ENCODE measurements around the gene PINK1.
"Not testable (repeated sequence)": the region's sequence is repeated elsewhere in the genome, so short reads cannot be mapped to it uniquely, and the experiment has no call there.

The PINK1 gene

DNA sequence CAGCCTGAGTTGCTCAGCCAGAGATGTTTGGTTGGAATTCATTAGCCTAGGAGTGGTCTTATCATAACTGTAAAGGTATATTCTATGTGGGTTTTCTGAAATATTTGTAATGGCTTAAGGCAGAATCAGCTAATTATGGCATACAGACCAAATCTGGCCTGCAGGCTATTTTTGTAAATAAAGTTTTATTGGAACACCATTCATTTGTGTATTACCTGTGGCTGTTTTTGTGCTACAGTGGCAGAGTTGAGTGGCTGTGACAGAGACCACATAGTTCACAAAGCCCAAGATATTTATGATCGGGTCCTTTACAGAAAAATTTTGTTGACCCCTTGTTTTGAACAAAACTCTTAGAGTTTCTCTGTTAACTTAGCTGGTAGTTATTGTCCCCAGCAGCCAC, 35.3 kb downstream of the PINK1 start:
- Histone ChIP-seq H3K14ac (ENCODE audit: low read length) (no peak overlapping the region), H2AK5ac (ENCODE audit: low read depth, low read length) (no peak overlapping the region), H2BK15ac (ENCODE audit: low read length) (no peak overlapping the region), H4K91ac (ENCODE audit: low read depth, low read length, poor library complexity) (no peak overlapping the region), H2BK120ac (ENCODE audit: low read depth, low read length) (no peak overlapping the region), H4K8ac (ENCODE audit: low read depth, low read length) (no peak overlapping the region), H3K9ac (ENCODE audit: low read depth, low read length, poor library complexity) (no peak overlapping the region), H3K79me1 (ENCODE audit: low read depth, low read length) (no peaks in the 10 kb centered on the region), H2BK5ac (ENCODE audit: low read length) (no peak overlapping the region), H3K36me3 (replicated peaks in 1 of 2; ENCODE audit: control insufficient read depth in 2 of 2, insufficient read depth in 2 of 2, low read length in 2 of 2) (peaks cover 0 to 2% of the 10 kb centered on the region in 2 donors), H2BK12ac (ENCODE audit: low read length) (no peak overlapping the region), H3K23ac (ENCODE audit: low read depth, low read length, poor library complexity) (no peak overlapping the region), H3K4me3 (ENCODE audit: low read length in 2 of 2) (no peak overlapping the region), H3K4ac (ENCODE audit: low read length) (no peak overlapping the region), H3K27ac (replicated peaks; ENCODE audit: low read length) (no peak overlapping the region), H3K9me3 (replicated peaks in 1 of 2; ENCODE audit: control insufficient read depth in 2 of 2, insufficient read depth in 1 of 2, low read depth in 1 of 2, low read length in 2 of 2) (peaks cover 0 to 3% of the 10 kb centered on the region in 2 donors), H3K4me2 (ENCODE audit: insufficient read depth, low read length, poor library complexity, severe bottlenecking) (no peak overlapping the region), H2AFZ (ENCODE audit: low read length) (no peak overlapping the region), H3K4me1 (ENCODE audit: control insufficient read depth in 2 of 2, insufficient read depth in 1 of 2, low read depth in 1 of 2, low read length in 2 of 2) (peaks cover 0 to 5% of the 10 kb centered on the region in 2 donors), H3K18ac (ENCODE audit: low read length) (no peak overlapping the region), H3K27me3 (ENCODE audit: control insufficient read depth in 3 of 3, insufficient read depth in 3 of 3, low read depth in 1 of 3, low read length in 3 of 3) (no peaks in the 10 kb centered on the region)
- no CpG with 5 or more reads among the region's 1 CpG for WGBS, 2 donors (ENCODE audit: extremely low coverage in 2 of 2, insufficient read length in 2 of 2, insufficient replicate concordance in 1 of 2)
- no peak for DNase-seq (ENCODE audit: low spot score)

DNA sequence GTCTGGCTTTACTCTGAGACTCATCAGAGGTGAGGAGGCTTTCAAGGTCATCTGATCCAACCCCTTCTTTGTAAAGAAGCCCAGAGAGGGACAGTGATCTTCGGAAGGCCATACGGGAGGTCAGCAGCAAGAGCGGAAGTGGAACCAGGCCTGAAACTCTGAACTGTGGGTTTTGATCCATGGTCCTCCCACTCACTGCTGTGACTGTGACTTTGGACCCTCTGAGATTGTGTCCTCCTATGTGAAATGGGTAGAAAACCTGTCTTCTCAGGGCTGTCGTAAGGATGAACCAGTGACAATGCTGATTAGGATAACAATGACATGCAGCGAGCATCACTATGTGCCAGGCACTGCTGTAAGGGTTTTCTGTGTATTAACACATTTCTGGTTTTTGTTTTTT, 37.7 kb downstream of the PINK1 start:
- H3K4ac ChIP-seq (ENCODE audit: low read length) = no peak overlapping the region
- no peak for DNase-seq (ENCODE audit: low spot score)
- no CpG with 5 or more reads among the region's 5 CpGs for WGBS, 2 donors (ENCODE audit: extremely low coverage in 2 of 2, insufficient read length in 2 of 2, insufficient replicate concordance in 1 of 2)
- H3K4me3 ChIP-seq (ENCODE audit: low read length in 2 of 2) = no peak overlapping the region
- no peak overlapping the region for H4K8ac ChIP-seq (ENCODE audit: low read depth, low read length)
- no peak overlapping the region for H3K14ac ChIP-seq (ENCODE audit: low read length)
- H2BK15ac ChIP-seq (ENCODE audit: low read length) = no peak overlapping the region
- H3K27me3 ChIP-seq (ENCODE audit: control insufficient read depth in 3 of 3, insufficient read depth in 3 of 3, low read depth in 1 of 3, low read length in 3 of 3) = no peaks in the 10 kb centered on the region
- H3K27ac ChIP-seq (replicated peaks; ENCODE audit: low read length) = no peak overlapping the region
- H4K91ac ChIP-seq (ENCODE audit: low read depth, low read length, poor library complexity) = no peak overlapping the region
- no peak overlapping the region for H2BK5ac ChIP-seq (ENCODE audit: low read length)
- no peak overlapping the region for H2AK5ac ChIP-seq (ENCODE audit: low read depth, low read length)
- peaks cover 0 to 3% of the 10 kb centered on the region in 2 donors for H3K9me3 ChIP-seq (replicated peaks in 1 of 2; ENCODE audit: control insufficient read depth in 2 of 2, insufficient read depth in 1 of 2, low read depth in 1 of 2, low read length in 2 of 2)
- H3K79me1 ChIP-seq (ENCODE audit: low read depth, low read length) = no peaks in the 10 kb centered on the region
- peaks cover 0 to 2% of the 10 kb centered on the region in 2 donors for H3K36me3 ChIP-seq (replicated peaks in 1 of 2; ENCODE audit: control insufficient read depth in 2 of 2, insufficient read depth in 2 of 2, low read length in 2 of 2)
- no peak overlapping the region for H3K9ac ChIP-seq (ENCODE audit: low read depth, low read length, poor library complexity)
- H3K4me2 ChIP-seq (ENCODE audit: insufficient read depth, low read length, poor library complexity, severe bottlenecking) = no peak overlapping the region
- peak overlapping the region; percentile 81 for H2AFZ ChIP-seq (ENCODE audit: low read length)
- peaks cover 0 to 5% of the 10 kb centered on the region in 2 donors for H3K4me1 ChIP-seq (ENCODE audit: control insufficient read depth in 2 of 2, insufficient read depth in 1 of 2, low read depth in 1 of 2, low read length in 2 of 2)
- no peak overlapping the region for H3K18ac ChIP-seq (ENCODE audit: low read length)
- no peak overlapping the region for H2BK120ac ChIP-seq (ENCODE audit: low read depth, low read length)
- no peak overlapping the region for H2BK12ac ChIP-seq (ENCODE audit: low read length)
- no peak overlapping the region for H3K23ac ChIP-seq (ENCODE audit: low read depth, low read length, poor library complexity)

DNA sequence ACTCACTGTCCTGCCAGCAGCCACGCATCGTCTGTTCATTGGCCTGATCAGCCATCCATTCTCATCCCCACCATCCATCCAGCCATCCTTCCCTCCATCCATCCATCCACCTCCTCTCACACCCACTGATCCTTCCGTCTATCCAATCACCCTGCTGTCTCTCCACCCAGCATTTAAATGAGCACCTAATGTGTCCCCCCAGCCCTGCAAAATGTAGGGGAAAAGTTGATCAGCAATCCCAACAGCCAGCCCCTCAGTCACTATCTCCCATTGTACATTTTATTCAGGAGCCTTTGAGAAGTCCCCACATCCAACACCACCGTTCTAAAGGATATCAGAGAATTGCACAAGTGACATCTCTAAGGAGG, 39.0 kb downstream of the PINK1 start:
- peaks cover 0 to 2% of the 10 kb centered on the region in 2 donors for H3K36me3 ChIP-seq (replicated peaks in 1 of 2; ENCODE audit: control insufficient read depth in 2 of 2, insufficient read depth in 2 of 2, low read length in 2 of 2)
- no peak overlapping the region for H4K8ac ChIP-seq (ENCODE audit: low read depth, low read length)
- H3K9me3 ChIP-seq (replicated peaks in 1 of 2; ENCODE audit: control insufficient read depth in 2 of 2, insufficient read depth in 1 of 2, low read depth in 1 of 2, low read length in 2 of 2) = peaks cover 0 to 3% of the 10 kb centered on the region in 2 donors
- H2BK15ac ChIP-seq (ENCODE audit: low read length) = no peak overlapping the region
- no peaks in the 10 kb centered on the region for H3K79me1 ChIP-seq (ENCODE audit: low read depth, low read length)
- H3K18ac ChIP-seq (ENCODE audit: low read length) = no peak overlapping the region
- no peak for DNase-seq (ENCODE audit: low spot score)
- H4K91ac ChIP-seq (ENCODE audit: low read depth, low read length, poor library complexity) = no peak overlapping the region
- peaks cover 0 to 5% of the 10 kb centered on the region in 2 donors for H3K4me1 ChIP-seq (ENCODE audit: control insufficient read depth in 2 of 2, insufficient read depth in 1 of 2, low read depth in 1 of 2, low read length in 2 of 2)
- H3K9ac ChIP-seq (ENCODE audit: low read depth, low read length, poor library complexity) = peak overlapping the region; percentile 45
- no peak overlapping the region for H2BK5ac ChIP-seq (ENCODE audit: low read length)
- no peak overlapping the region for H2BK12ac ChIP-seq (ENCODE audit: low read length)
- WGBS, 2 donors (ENCODE audit: extremely low coverage in 2 of 2, insufficient read length in 2 of 2, insufficient replicate concordance in 1 of 2) = no CpG with 5 or more reads among the region's 4 CpGs
- H2BK120ac ChIP-seq (ENCODE audit: low read depth, low read length) = no peak overlapping the region
- no peaks in the 10 kb centered on the region for H3K27me3 ChIP-seq (ENCODE audit: control insufficient read depth in 3 of 3, insufficient read depth in 3 of 3, low read depth in 1 of 3, low read length in 3 of 3)
- H3K14ac ChIP-seq (ENCODE audit: low read length) = no peak overlapping the region
- H3K4ac ChIP-seq (ENCODE audit: low read length) = no peak overlapping the region
- no peak overlapping the region for H3K27ac ChIP-seq (replicated peaks; ENCODE audit: low read length)
- H2AK5ac ChIP-seq (ENCODE audit: low read depth, low read length) = no peak overlapping the region
- H3K4me2 ChIP-seq (ENCODE audit: insufficient read depth, low read length, poor library complexity, severe bottlenecking) = no peak overlapping the region
- H3K23ac ChIP-seq (ENCODE audit: low read depth, low read length, poor library complexity) = no peak overlapping the region
- no peak overlapping the region for H2AFZ ChIP-seq (ENCODE audit: low read length)
- no peak overlapping the region for H3K4me3 ChIP-seq (ENCODE audit: low read length in 2 of 2)

DNA sequence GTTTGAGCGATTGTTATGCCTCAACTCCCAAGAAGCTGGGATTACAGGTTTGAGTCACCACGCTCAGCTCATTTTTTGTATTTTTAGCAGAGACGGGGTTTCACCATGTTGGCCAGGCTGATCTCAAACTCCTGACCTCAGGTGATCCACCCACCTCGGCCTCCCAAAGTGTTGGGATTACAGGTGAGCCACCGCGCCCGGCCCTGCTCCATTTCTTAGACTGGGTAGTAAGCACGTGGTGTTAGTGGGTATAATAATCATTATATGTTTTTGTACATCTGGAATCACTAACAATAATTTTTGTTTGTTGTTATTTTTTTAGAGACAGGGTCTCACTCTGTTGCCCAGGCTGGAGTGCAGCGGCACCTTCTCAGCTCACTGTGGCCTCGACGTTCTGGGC, 40.4 kb downstream of the PINK1 start:
- H2BK12ac ChIP-seq (ENCODE audit: low read length); H2AFZ ChIP-seq (ENCODE audit: low read length); DNase-seq (ENCODE audit: low spot score); H3K79me1 ChIP-seq (ENCODE audit: low read depth, low read length); H2BK15ac ChIP-seq (ENCODE audit: low read length); H4K91ac ChIP-seq (ENCODE audit: low read depth, low read length, poor library complexity); H3K18ac ChIP-seq (ENCODE audit: low read length); H3K9ac ChIP-seq (ENCODE audit: low read depth, low read length, poor library complexity); H2BK5ac ChIP-seq (ENCODE audit: low read length); H3K27ac ChIP-seq (replicated peaks; ENCODE audit: low read length); H3K4me3 ChIP-seq (ENCODE audit: low read length in 2 of 2); H3K14ac ChIP-seq (ENCODE audit: low read length); H3K27me3 ChIP-seq (ENCODE audit: control insufficient read depth in 3 of 3, insufficient read depth in 3 of 3, low read depth in 1 of 3, low read length in 3 of 3); H3K23ac ChIP-seq (ENCODE audit: low read depth, low read length, poor library complexity); H3K9me3 ChIP-seq (replicated peaks in 1 of 2; ENCODE audit: control insufficient read depth in 2 of 2, insufficient read depth in 1 of 2, low read depth in 1 of 2, low read length in 2 of 2); H3K4me2 ChIP-seq (ENCODE audit: insufficient read depth, low read length, poor library complexity, severe bottlenecking); H2AK5ac ChIP-seq (ENCODE audit: low read depth, low read length); H3K4ac ChIP-seq (ENCODE audit: low read length); H4K8ac ChIP-seq (ENCODE audit: low read depth, low read length); H3K36me3 ChIP-seq (replicated peaks in 1 of 2; ENCODE audit: control insufficient read depth in 2 of 2, insufficient read depth in 2 of 2, low read length in 2 of 2); H3K4me1 ChIP-seq (ENCODE audit: control insufficient read depth in 2 of 2, insufficient read depth in 1 of 2, low read depth in 1 of 2, low read length in 2 of 2); H2BK120ac ChIP-seq (ENCODE audit: low read depth, low read length): not testable (repeated sequence)
- no CpG with 5 or more reads among the region's 11 CpGs for WGBS, 2 donors (ENCODE audit: extremely low coverage in 2 of 2, insufficient read length in 2 of 2, insufficient replicate concordance in 1 of 2)
